Measurements from ENCODE around the gene RBM4. TPM values are rescaled to one million over a fixed set of nuclear protein-coding genes. Genes with fewer than 3 reads are reported as not detected.
A peak's percentile ranks its signal among the peaks of the same experiment; 100 is the strongest.

The RBM4 gene
- total and polyA plus RNA-seq, 2 of the 13 experiments (the other 11 are each of a cell fraction or from before 2014, with no cell fraction given): 126 to 136 TPM

- TF ChIP-seq HMGXB4 (CRISPR knock-in tag; IDR thresholded peaks at IDR 0.05; ENCODE audit: borderline replicate concordance in 1 of 2, low read depth in 1 of 2) (peak; percentile 92), ZNF766 (CRISPR knock-in tag; IDR thresholded peaks at IDR 0.05; ENCODE audit: borderline replicate concordance) (0 out of 2 replicates have a peak, but pooled peaks have one; percentile 48), ZNF687 (CRISPR knock-in tag; IDR thresholded peaks at IDR 0.05) (peak; percentile 64), AGO2 (optimal IDR thresholded peaks at IDR 0.05; ENCODE audit: low read depth, low read length) (no peak), ZNF777 (CRISPR knock-in tag; IDR thresholded peaks at IDR 0.05) (peak; percentile 24; the same call in 1 of the 2 replicates), ZNF547 (CRISPR knock-in tag; IDR thresholded peaks at IDR 0.05) (0 out of 2 replicates have a peak, but pooled peaks have one; percentile 59), KLF11 (CRISPR knock-in tag; IDR thresholded peaks at IDR 0.05) (peak; percentile 79; the same call in 1 of the 2 replicates), TRIM22 (IDR thresholded peaks at IDR 0.05) (no peak), GABPA (IDR thresholded peaks at IDR 0.05; ENCODE audit: low read depth, low read length) (no peak), GABPA (CRISPR knock-in tag; IDR thresholded peaks at IDR 0.05; ENCODE audit: low read depth) (peak; percentile 57; the same call in 1 of the 2 replicates), MAX (IDR thresholded peaks at IDR 0.05) (peak; percentile 14; the same call in 1 of the 2 replicates), SMAD1 (CRISPR knock-in tag; IDR thresholded peaks at IDR 0.05; ENCODE audit: borderline replicate concordance, low read depth) (0 out of 2 replicates have a peak, but pooled peaks have one; percentile 75), CHCHD3 (CRISPR knock-in tag; IDR thresholded peaks at IDR 0.05) (no peak), MIER3 (CRISPR knock-in tag; IDR thresholded peaks at IDR 0.05; ENCODE audit: borderline replicate concordance) (peak; percentile 89; the same call in 1 of the 2 replicates), RNF2 (conservative IDR thresholded peaks at IDR 0.05; ENCODE audit: low read depth) (no peak), ZNF674 (CRISPR knock-in tag; IDR thresholded peaks at IDR 0.05; ENCODE audit: low read depth) (no peak)
These were observed 56.3 kb downstream of the RBM4 start (continued) for GRCh38 chr11:66694732-66695207.

Measured in HepG2 (cell line).